ENCODE results near the gene DPF3. TPM values are rescaled to one million over a fixed set of nuclear protein-coding genes. Genes with fewer than 3 reads are reported as not detected.

DPF3 gene
- total RNA-seq, 1 experiment from 2014 or later, result not detected

DNA sequence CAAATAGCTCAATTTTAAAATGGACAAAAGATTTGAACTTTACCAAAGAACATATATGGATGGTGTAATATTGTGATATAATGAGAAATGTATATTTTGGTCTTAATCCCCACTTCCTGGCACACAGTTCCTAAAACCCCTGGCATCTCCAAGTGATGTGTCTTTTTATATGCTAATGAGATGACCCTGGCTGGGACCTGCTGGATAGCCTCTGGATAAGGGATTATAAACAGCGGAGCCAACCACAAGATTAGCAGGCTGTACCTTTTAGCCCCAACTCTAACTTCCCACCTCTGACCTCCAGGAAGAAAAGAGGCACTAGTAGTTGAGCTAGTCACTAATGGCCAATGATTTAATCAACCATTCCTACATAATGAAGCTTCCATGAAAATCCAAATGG lies 130.0 kb downstream of the DPF3 start:
- peaks cover 10% of the 10 kb centered on the region; the same call in 1 of the 2 replicates for H3K9me3 ChIP-seq (ENCODE audit: insufficient read depth, low read depth)
- POLR2A ChIA-PET (ENCODE audit: unreplicated experiment), result no interaction called here
- TF ChIP-seq, protein P1, sequence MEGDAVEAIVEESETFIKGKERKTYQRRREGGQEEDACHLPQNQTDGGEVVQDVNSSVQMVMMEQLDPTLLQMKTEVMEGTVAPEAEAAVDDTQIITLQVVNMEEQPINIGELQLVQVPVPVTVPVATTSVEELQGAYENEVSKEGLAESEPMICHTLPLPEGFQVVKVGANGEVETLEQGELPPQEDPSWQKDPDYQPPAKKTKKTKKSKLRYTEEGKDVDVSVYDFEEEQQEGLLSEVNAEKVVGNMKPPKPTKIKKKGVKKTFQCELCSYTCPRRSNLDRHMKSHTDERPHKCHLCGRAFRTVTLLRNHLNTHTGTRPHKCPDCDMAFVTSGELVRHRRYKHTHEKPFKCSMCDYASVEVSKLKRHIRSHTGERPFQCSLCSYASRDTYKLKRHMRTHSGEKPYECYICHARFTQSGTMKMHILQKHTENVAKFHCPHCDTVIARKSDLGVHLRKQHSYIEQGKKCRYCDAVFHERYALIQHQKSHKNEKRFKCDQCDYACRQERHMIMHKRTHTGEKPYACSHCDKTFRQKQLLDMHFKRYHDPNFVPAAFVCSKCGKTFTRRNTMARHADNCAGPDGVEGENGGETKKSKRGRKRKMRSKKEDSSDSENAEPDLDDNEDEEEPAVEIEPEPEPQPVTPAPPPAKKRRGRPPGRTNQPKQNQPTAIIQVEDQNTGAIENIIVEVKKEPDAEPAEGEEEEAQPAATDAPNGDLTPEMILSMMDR (conservative IDR thresholded peaks at IDR 0.05), result no peak
- no peak for TF ChIP-seq EZH2 (IDR thresholded peaks at IDR 0.05; ENCODE audit: low read depth)
- H3K9me2 ChIP-seq (ENCODE audit: insufficient read depth), result no peaks in the 10 kb centered on the region
- no peaks in the 10 kb centered on the region for H3K36me3 ChIP-seq (ENCODE audit: low read depth)
- no peaks in the 10 kb centered on the region for H3F3A ChIP-seq (ENCODE audit: insufficient read depth, low read depth)
- DNase-seq, result no peak
- H3K27me3 ChIP-seq (ENCODE audit: insufficient read depth, low read depth), result no peaks in the 10 kb centered on the region
- intact Hi-C loops (cut with micrococcal nuclease; ENCODE audit: unreplicated experiment), result no loop called here
- H3K4me2 ChIP-seq, result no peak overlapping the region
- no peaks in the 10 kb centered on the region for H3K4me1 ChIP-seq (replicated peaks; ENCODE audit: insufficient read depth)
- no peaks in the 10 kb centered on the region for H4K20me1 ChIP-seq (ENCODE audit: insufficient read depth)
- H3K79me2 ChIP-seq (ENCODE audit: low read depth), result no peaks in the 10 kb centered on the region
- no TSS peak for BruUV-seq (replicated peaks)
- H3K27ac ChIP-seq, result no peak overlapping the region
- CTCF ChIA-PET, result no interaction called here
- H3K4me3 ChIP-seq, result no peak overlapping the region
- H2AFZ ChIP-seq, result no peak overlapping the region

DNA sequence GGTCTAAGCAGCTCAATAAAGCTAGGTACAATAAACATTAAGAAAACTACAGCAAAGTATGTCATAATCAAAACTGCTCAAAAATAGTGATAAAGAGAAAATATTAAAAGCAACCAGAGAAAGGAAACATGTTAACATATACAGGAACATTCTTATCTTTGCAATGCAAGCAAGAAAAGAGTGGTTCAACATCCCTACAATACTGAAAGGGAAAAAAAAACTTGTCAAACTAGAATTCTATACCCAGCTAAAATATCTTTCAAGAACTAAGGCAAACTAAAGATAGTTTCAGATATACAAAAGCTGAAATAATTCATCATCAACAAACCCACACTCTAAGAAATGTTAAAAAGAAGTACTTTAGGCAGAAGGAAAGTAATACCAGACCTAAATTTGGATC lies 134.2 kb downstream of the DPF3 start:
- no TSS peak for BruUV-seq (replicated peaks)
- H3K9me2 ChIP-seq (ENCODE audit: insufficient read depth), result no peaks in the 10 kb centered on the region
- H3K27ac ChIP-seq, result no peak overlapping the region
- no peak overlapping the region for H2AFZ ChIP-seq
- no peaks in the 10 kb centered on the region for H3K4me1 ChIP-seq (replicated peaks; ENCODE audit: insufficient read depth)
- ChIA-PET POLR2A (ENCODE audit: unreplicated experiment) (no interaction called here), CTCF (no interaction called here)
- DNase-seq, result no peak
- no peaks in the 10 kb centered on the region for H4K20me1 ChIP-seq (ENCODE audit: insufficient read depth)
- no peak overlapping the region for H3K4me2 ChIP-seq
- H3K79me2 ChIP-seq (ENCODE audit: low read depth), result no peaks in the 10 kb centered on the region
- intact Hi-C loops (cut with micrococcal nuclease; ENCODE audit: unreplicated experiment), result no loop called here
- no peak for TF ChIP-seq EZH2 (IDR thresholded peaks at IDR 0.05; ENCODE audit: low read depth)
- TF ChIP-seq, protein P1 (conservative IDR thresholded peaks at IDR 0.05), result no peak
- H3K27me3 ChIP-seq (ENCODE audit: insufficient read depth, low read depth), result 0 out of 2 replicates have a peak, but pooled peaks cover 4% of the 10 kb centered on the region
- no peaks in the 10 kb centered on the region for H3F3A ChIP-seq (ENCODE audit: insufficient read depth, low read depth)
- H3K4me3 ChIP-seq, result no peak overlapping the region
- H3K36me3 ChIP-seq (ENCODE audit: low read depth), result no peaks in the 10 kb centered on the region
- peaks cover 11% of the 10 kb centered on the region; the same call in 1 of the 2 replicates for H3K9me3 ChIP-seq (ENCODE audit: insufficient read depth, low read depth)

DNA sequence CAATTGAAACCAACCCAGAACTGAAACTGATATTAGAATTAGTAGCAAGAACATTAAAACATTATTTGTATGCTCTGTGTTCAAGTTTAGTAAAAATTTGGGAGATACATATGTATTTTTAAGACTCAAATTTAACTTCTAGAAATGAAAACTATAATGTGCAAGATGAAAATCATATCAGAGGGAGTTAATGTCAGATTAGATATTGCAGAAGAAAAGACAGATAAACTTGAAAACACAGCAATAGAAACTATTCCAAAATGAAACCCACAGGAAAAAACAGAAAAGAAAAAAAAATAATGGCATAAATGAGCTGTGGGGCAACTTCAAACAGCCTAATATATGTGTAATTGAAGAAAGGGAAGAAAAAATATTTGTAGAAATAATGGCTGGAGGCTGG lies 134.9 kb downstream of the DPF3 start:
- no peak overlapping the region for H3K4me3 ChIP-seq
- TF ChIP-seq, protein P1 (conservative IDR thresholded peaks at IDR 0.05), result no peak
- no peak for TF ChIP-seq EZH2 (IDR thresholded peaks at IDR 0.05; ENCODE audit: low read depth)
- ChIA-PET POLR2A (ENCODE audit: unreplicated experiment) (no interaction called here), CTCF (no interaction called here)
- DNase-seq, result no peak
- no peaks in the 10 kb centered on the region for H3K36me3 ChIP-seq (ENCODE audit: low read depth)
- intact Hi-C loops (cut with micrococcal nuclease; ENCODE audit: unreplicated experiment), result no loop called here
- H3F3A ChIP-seq (ENCODE audit: insufficient read depth, low read depth), result no peaks in the 10 kb centered on the region
- BruUV-seq (replicated peaks), result no TSS peak
- peaks cover 4% of the 10 kb centered on the region; the same call in 1 of the 2 replicates for H3K27me3 ChIP-seq (ENCODE audit: insufficient read depth, low read depth)
- H3K9me2 ChIP-seq (ENCODE audit: insufficient read depth), result no peaks in the 10 kb centered on the region
- H3K4me2 ChIP-seq, result no peak overlapping the region
- H3K27ac ChIP-seq, result no peak overlapping the region
- no peaks in the 10 kb centered on the region for H3K4me1 ChIP-seq (replicated peaks; ENCODE audit: insufficient read depth)
- peaks cover 11% of the 10 kb centered on the region; the same call in 1 of the 2 replicates for H3K9me3 ChIP-seq (ENCODE audit: insufficient read depth, low read depth)
- H2AFZ ChIP-seq, result no peak overlapping the region
- no peaks in the 10 kb centered on the region for H4K20me1 ChIP-seq (ENCODE audit: insufficient read depth)
- no peaks in the 10 kb centered on the region for H3K79me2 ChIP-seq (ENCODE audit: low read depth)
